Effector memory CD4-positive, alpha-beta T cell (primary cell): Measurements from ENCODE around the gene RBL1.
"Not testable (repeated sequence)": the region's sequence is repeated elsewhere in the genome, so short reads cannot be mapped to it uniquely, and the experiment has no call there.

Experiments used
- DNase-seq, 3 donors: peaks; one replicate each; pipeline ENCODE4 v3.0.0-alpha.2; 2020
- H3K27ac ChIP-seq: 2 replicates; pipeline ENCODE4 v1.7.0; 2013; ENCODE audit warnings: mild to moderate bottlenecking, low read length, moderate library complexity; ENCODE audit not compliant: insufficient read depth, poor library complexity, severe bottlenecking
- H3K27me3 ChIP-seq: replicated peaks from 2 replicates; pipeline ENCODE4 v1.7.0; 2013; ENCODE audit warnings: mild to moderate bottlenecking, low read length; ENCODE audit not compliant: insufficient read depth, control insufficient read depth, poor library complexity, severe bottlenecking
- H3K36me3 ChIP-seq: 2 replicates; pipeline ENCODE4 v1.7.0; 2013; ENCODE audit warnings: mild to moderate bottlenecking, low read length, moderate library complexity; ENCODE audit not compliant: control insufficient read depth, insufficient read depth
- H3K4me1 ChIP-seq: 2 replicates; pipeline ENCODE4 v1.7.0; 2013; ENCODE audit warnings: low read length, mild to moderate bottlenecking; ENCODE audit not compliant: control insufficient read depth, insufficient read depth, poor library complexity, severe bottlenecking
- H3K4me3 ChIP-seq: 2 replicates; pipeline ENCODE4 v1.7.0; 2013; ENCODE audit warnings: low read length, low read depth, mild to moderate bottlenecking; ENCODE audit not compliant: insufficient read depth, poor library complexity, severe bottlenecking
- H3K9me3 ChIP-seq: 2 replicates; pipeline ENCODE4 v1.7.0; 2013; ENCODE audit warnings: mild to moderate bottlenecking, low read length, moderate library complexity; ENCODE audit not compliant: control insufficient read depth

RBL1 gene

DNA sequence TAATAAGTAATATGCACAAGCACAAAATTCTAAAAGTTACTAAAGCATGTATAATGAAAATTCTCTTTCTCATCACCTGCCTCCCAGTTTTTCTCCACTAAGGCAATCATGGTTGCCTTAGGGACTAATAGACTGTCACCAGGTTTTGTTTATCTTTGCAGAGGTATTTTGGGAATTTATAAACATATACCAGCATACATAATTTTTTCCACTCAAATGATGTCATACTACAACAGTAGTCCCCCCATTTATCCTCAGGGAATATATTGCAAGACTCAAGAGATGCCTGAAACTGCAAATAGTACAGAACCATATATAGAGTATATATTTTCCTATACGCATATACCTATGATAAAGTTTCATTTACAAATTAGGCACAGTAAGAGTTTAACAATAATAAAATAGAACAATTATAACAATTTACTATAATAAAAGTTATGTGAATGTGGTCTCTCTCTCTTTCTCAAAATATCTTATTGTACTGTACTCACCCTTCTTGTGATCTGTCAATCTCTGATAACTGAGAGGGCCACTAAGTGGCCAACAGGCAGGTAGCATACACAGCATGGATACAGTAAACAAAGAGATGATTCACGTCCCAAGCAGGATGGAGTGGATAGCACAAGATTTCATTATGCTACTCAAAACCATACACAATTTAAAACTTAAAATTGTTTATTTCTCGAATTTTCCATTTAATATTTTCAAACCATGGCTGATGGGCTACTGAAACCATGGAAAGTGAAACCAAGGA, 19.7 kb downstream of the RBL1 start:
- no peak for DNase-seq
- Histone ChIP-seq H3K4me3 (no peak overlapping the region), H3K36me3 (no peaks in the 10 kb centered on the region), H3K27me3 (no peaks in the 10 kb centered on the region), H3K9me3 (no peaks in the 10 kb centered on the region), H3K4me1 (peaks cover 11% of the 10 kb centered on the region), H3K27ac (no peak overlapping the region)

DNA sequence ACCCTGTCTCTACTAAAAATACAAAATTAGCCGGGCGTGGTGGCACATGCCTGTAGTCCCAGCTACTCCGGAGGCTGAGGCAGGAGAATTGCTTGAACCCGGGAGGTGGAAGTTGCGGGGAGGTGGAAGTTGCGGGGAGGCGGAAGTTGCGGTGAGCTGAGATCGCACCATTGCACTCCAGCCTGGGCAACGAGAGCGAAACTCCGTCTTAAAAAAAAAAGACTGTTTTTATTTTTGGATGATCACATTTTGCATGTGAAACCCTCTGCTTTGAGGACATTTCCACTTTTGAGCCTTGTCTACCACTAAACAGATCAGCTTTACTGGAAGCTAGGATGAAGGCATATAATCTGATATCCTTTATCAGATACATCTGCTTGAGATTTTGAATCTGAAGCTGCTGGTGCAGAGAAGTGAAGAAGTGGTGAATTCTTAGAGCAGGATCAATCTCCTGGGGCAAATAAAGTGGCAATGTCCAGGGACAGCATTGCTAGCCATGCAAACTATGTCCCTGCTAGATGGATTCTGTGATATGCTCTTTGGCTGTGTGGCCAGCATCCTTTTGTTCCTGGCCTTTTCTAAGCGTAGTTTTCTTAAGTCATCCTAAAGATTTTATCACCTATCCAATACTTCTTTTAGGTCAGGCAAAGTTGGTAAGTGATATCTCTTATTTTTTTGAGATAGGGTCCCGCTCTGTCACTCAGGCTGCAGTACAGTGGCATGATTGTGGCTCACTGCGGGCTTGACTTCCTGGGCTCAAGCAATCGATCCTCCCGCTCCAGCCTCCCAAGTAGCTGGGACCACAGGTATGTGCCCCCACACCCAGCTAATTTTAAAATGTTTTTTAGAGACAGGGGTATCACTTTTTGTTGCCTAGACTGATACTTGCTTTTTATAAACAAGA, 23.3 kb downstream of the RBL1 start:
- no peak overlapping the region for H3K27ac ChIP-seq
- no peaks in the 10 kb centered on the region for H3K9me3 ChIP-seq
- H3K4me1 ChIP-seq: peaks cover 9% of the 10 kb centered on the region

DNA sequence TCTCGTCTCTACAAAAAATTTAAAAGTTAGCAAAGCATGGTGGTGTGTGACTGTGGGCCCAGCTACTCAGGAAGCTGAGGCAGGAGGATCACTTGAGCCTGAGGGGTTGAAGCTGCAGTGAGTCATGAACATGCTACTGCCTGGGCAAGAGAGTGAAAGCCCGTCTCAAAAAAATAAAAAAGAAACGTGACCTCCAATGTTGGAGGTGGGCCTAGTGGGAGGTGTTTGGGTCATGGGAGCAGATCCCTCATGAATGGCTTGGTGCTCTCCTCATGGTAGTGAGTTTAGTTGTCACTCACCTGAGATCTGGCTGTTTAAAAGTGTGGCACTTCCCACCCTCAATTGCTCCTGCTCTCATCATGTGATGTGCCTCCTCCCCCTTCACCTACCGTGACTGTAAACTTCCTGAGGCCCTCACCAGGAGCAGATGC, 24.3 kb downstream of the RBL1 start:
- Histone ChIP-seq H3K36me3 (peaks cover 4% of the 10 kb centered on the region), H3K27me3 (no peaks in the 10 kb centered on the region), H3K9me3 (no peaks in the 10 kb centered on the region), H3K4me1 (peaks cover 9% of the 10 kb centered on the region), H3K4me3 (no peak overlapping the region), H3K27ac (peak overlapping the region; percentile 42)
- peak in 2 of 3 donors; percentile 8 to 9 for DNase-seq

More for the DNA sequence above, 23.3 kb downstream of the RBL1 start:
- H3K36me3 ChIP-seq: no peaks in the 10 kb centered on the region
- no peak overlapping the region for H3K4me3 ChIP-seq
- H3K27me3 ChIP-seq: no peaks in the 10 kb centered on the region
- DNase-seq: no peak

DNA sequence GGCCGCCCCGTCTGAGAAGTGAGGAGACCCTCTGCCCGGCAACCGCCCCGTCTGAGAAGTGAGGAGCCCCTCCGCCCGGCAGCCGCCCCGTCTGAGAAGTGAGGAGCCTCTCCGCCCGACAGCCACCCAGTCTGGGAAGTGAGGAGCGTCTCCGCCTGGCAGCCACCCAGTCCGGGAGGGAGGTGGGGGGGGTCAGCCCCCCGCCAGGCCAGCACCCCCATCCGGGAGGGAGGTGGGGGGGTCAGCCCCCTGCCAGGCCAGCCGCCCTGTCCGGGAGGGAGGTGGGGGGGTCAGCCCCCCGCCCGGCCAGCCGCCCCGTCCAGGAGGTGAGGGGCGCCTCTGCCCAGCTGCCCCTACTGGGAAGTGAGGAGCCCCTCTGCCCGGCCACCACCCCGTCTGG, 26.2 kb downstream of the RBL1 start:
- not testable (repeated sequence) for H3K27ac ChIP-seq, H3K27me3 ChIP-seq, DNase-seq, H3K4me1 ChIP-seq, H3K9me3 ChIP-seq, H3K4me3 ChIP-seq
- peaks cover 18% of the 10 kb centered on the region for H3K36me3 ChIP-seq

DNA sequence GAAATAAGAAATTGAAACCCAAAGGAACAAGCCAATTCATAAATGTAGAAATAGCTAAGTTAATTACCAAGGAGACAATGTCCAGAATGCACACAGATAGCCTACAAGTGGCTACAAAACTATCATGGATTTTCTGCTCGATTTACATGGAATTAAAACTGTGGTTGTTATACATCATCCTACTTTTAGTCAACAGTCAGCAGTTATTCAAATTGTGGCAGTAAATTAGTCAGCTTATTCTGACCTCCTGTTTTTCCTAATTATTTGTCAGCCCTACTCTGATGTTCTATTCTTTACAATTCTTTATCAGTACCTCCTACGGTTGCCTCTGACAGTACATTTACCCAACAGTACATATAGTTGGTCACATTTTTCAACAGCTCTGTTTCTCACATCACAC, 29.6 kb downstream of the RBL1 start:
- H3K9me3 ChIP-seq: no peaks in the 10 kb centered on the region

DNA sequence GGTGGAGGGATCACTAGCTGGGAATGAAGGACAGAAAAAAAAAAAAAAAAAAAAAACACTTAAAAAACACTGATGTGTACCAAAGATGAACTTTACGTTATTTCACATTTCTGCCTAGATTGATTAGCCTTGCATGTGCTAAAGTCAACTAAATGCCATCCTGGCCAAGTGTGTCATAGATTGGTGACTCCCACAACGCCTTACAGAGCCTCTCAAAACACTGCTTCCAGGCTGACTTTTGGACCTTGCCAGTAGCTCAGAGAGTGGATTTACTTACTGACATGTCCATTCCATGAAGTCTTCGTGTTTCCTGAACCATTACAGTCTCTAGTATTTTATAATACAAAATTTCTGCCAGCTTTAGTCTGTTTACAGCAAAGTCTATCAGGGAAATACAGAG, 40.5 kb downstream of the RBL1 start:
- no peak for DNase-seq
- no peak overlapping the region for H3K27ac ChIP-seq
- H3K36me3 ChIP-seq: peaks cover 18% of the 10 kb centered on the region
- no peaks in the 10 kb centered on the region for H3K27me3 ChIP-seq
- no peak overlapping the region for H3K4me3 ChIP-seq
- H3K4me1 ChIP-seq: no peaks in the 10 kb centered on the region
- H3K9me3 ChIP-seq: no peaks in the 10 kb centered on the region

More for the DNA sequence above, 29.6 kb downstream of the RBL1 start:
- Histone ChIP-seq H3K4me1 (peaks cover 2% of the 10 kb centered on the region), H3K27me3 (no peaks in the 10 kb centered on the region), H3K27ac (no peak overlapping the region), H3K36me3 (peaks cover 26% of the 10 kb centered on the region), H3K4me3 (no peak overlapping the region)
- DNase-seq: no peak

DNA sequence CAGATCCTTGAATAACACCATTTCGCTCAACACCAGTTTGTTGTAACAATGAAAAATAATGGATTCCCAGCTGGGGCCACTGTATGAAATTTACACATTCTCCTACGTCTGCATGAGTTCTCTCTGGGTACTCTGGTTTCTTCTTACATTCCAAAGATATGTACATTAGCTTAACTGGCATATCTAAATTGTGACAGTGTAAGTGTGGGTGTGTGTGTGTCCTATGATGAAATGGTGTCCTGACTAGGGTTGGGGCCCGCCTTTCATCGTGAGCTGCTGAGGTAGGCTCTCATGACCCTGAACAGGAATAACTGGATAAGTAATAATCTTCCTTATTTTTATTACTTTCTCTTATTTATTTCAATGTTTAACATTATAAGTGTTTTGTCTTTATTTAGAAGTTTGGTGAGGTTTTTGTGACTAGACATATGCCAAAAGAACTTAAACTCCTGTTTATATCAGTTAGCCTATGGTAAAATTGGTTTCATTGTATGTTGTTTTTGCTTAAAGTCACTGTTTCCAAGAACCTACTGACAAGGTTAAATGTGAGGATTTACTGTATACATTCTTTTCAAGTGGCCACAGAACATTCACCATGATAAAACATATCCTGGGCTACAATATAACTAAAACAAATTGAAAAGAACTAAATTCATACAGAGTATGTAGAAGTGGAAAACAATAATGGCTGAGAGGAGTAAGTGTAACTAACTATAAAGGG, 42.4 kb downstream of the RBL1 start:
- Histone ChIP-seq H3K4me1 (no peaks in the 10 kb centered on the region), H3K36me3 (peaks cover 22% of the 10 kb centered on the region), H3K27ac (no peak overlapping the region), H3K27me3 (no peaks in the 10 kb centered on the region), H3K4me3 (no peak overlapping the region), H3K9me3 (no peaks in the 10 kb centered on the region)
- no peak for DNase-seq

DNA sequence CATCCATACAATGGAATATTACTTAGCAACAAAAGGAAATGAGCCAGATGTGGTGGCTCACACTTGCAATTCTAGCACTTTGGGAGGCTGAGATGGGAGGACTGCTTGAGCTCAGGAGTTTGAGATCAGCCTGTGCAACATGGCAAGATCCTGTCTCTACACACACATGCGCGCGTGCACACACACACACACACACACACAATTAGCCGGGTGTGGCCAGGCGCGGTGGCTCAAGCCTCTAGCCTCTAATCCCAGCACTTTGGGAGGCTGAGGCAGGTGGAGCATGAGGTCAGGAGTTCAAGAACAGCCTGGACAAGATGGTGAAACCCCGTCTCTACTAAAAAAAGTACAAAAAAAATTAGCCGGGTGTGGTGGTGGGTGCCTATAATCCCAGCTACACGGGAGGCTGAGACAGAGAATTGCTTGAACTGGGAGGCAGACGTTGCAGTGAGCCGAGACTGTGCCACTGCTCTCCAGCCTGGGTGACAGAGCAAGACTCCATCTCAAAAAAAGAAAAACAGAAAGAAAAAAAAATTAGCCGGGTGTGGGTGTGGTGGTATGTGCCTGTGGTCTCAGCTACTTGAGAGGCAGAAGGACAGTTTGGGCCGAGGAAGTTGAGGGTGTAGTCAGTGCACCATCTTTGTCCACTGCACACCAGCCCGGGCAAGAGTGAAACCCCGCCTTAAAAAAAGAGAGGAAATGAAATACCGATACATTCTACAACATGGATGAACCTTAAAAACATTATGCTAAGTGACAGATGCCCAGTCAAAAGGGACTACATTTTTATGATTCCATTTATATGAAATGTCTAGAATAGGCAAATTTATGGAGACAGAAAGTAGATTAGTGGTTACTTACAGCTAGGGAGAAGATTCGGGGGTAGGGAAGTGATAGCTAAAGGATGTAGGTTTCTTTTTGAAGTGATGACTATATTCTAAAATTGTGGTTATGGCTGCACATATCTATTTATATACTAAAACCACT, 52.5 kb downstream of the RBL1 start:
- peak overlapping the region; percentile 67 for H3K27ac ChIP-seq
- peak overlapping the region; percentile 50 for H3K4me3 ChIP-seq
- peaks cover 19% of the 10 kb centered on the region for H3K36me3 ChIP-seq
- H3K9me3 ChIP-seq: no peaks in the 10 kb centered on the region
- no peaks in the 10 kb centered on the region for H3K27me3 ChIP-seq
- DNase-seq: peak in 1 of 3 donors; percentile 13
- peaks cover 15% of the 10 kb centered on the region for H3K4me1 ChIP-seq

DNA sequence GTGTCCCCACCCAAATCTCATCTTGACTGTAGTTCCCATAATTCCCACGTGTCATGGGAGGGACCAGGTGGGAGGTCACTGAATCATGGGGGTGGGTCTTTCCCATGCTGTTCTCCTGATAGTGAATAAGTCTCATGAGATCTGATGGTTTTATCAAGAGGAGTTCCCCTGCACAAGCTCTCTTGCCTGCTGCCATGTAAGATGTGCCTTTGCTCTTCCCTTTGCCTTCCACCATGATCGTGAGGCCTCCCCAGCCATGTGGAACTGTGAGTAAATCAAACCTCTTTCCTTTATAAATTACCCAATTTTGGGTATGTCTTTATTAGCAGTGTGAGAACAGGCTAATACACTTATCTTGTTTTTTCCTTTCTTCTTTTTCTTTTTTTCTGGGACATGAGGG, 56.4 kb downstream of the RBL1 start:
- H3K36me3 ChIP-seq: peaks cover 25% of the 10 kb centered on the region
- DNase-seq, H3K27ac ChIP-seq, H3K9me3 ChIP-seq, H3K27me3 ChIP-seq, H3K4me3 ChIP-seq: not testable (repeated sequence)
- peaks cover 12% of the 10 kb centered on the region for H3K4me1 ChIP-seq
